Measurements from ENCODE around the gene ACER3. TPM values are rescaled to one million over a fixed set of nuclear protein-coding genes. Genes with fewer than 3 reads are reported as not detected.

ACER3 gene
- 25.2 and 26.5 TPM in 2 replicates for total RNA-seq (2014; rRNA removed; shearing (Covaris generic))
- polyA plus RNA-seq (2016; fragmentation: Nextera tagmentation; extraction: Ambion mirVana), result 5.2 and 6.2 TPM in 2 replicates
- long read RNA-seq, full-length matches to known transcripts, result 3 of 5 reads
- long read RNA-seq, partial matches to known transcripts, result 1 of 5 reads
- long read RNA-seq, other reads (novel, unspliced or antisense), result 1 of 5 reads

- H3K4me2 ChIP-seq, result peak within 1 kb of the TSS; percentile 89
- Mint-ChIP-seq H3K4me1 (peaks cover 18% of the 10 kb centered on the region), H3K27ac (peak within 1 kb of the TSS; percentile 85), H3K9me3 (no peaks in the 10 kb centered on the region), H3K36me3 (ENCODE audit: low read depth) (no peaks in the 10 kb centered on the region; the same call in 2 of the 3 replicates), H3K4me3 (peak within 1 kb of the TSS; percentile 88), H3K27me3 (ENCODE audit: insufficient read depth, low read depth, poor library complexity) (peaks cover 8% of the 10 kb centered on the region)
- no peaks in the 10 kb centered on the region for H3K36me3 ChIP-seq (ENCODE audit: insufficient read depth)
- H2AFZ ChIP-seq, result peak within 1 kb of the TSS; percentile 94
- peaks cover 8% of the 10 kb centered on the region; the same call in 1 of the 2 replicates for H4K20me1 ChIP-seq (replicated peaks; ENCODE audit: insufficient read depth)
- no peaks in the 10 kb centered on the region for H3F3A ChIP-seq (replicated peaks; ENCODE audit: low read depth)
- H3K27me3 ChIP-seq (ENCODE audit: insufficient read depth), result no peaks in the 10 kb centered on the region
- peak; percentile 94 for DNase-seq (ENCODE audit: low spot score)
- H3K9me2 ChIP-seq (ENCODE audit: insufficient read depth), result no peaks in the 10 kb centered on the region
- peak within 1 kb of the TSS; percentile 96 for H3K4me3 ChIP-seq
- peak; percentile 94 for ATAC-seq
- H3K79me2 ChIP-seq (replicated peaks; ENCODE audit: insufficient read depth), result peaks cover 17% of the 10 kb centered on the region
- peaks cover 19% of the 10 kb centered on the region for H3K4me1 ChIP-seq (ENCODE audit: insufficient read depth)
- H3K27ac ChIP-seq (ENCODE audit: low read depth), result peak within 1 kb of the TSS; percentile 62; the same call in 1 of the 2 replicates
- TF ChIP-seq NANOG (IDR thresholded peaks at IDR 0.05; ENCODE audit: borderline replicate concordance) (no peak), POLR2AphosphoS5 (IDR thresholded peaks at IDR 0.05; ENCODE audit: low read depth) (peak; percentile 86), CTCF (conservative IDR thresholded peaks at IDR 0.05; ENCODE audit: low read depth in 2 of 2) (peak; percentile 22 to 28; a peak in 3 of 4 replicates), EZH2 (IDR thresholded peaks at IDR 0.05; ENCODE audit: low read depth, unreplicated experiment) (no peak), CREB1 (CRISPR knock-in tag; IDR thresholded peaks at IDR 0.05; ENCODE audit: low read depth) (peak; percentile 47; the same call in 1 of the 2 replicates), ZNF462 (CRISPR knock-in tag; IDR thresholded peaks at IDR 0.05) (0 out of 2 replicates have a peak, but pooled peaks have one; percentile 12), ETS1 (IDR thresholded peaks at IDR 0.05) (0 out of 2 replicates have a peak, but pooled peaks have one; percentile 20), JUNB (IDR thresholded peaks at IDR 0.05; ENCODE audit: unreplicated experiment) (no peak), STAT1 (IDR thresholded peaks at IDR 0.05; ENCODE audit: unreplicated experiment) (no peak), ZNF331 (CRISPR knock-in tag; IDR thresholded peaks at IDR 0.05; ENCODE audit: low read depth) (no peak), ZNF114 (CRISPR knock-in tag; IDR thresholded peaks at IDR 0.05) (no peak), EZH2phosphoT487 (IDR thresholded peaks at IDR 0.05; ENCODE audit: unreplicated experiment) (no peak)
Observed at GRCh38 chr11:76860539-76861475, at the start of gene ACER3. Gene ACER3, plus strand, starts transcription at chr11:76860918. Its CDS starts 59 bp downstream, at chr11:76860977.
